ENCODE data around the gene PCSK6. TPM values are rescaled to one million over a fixed set of nuclear protein-coding genes. Genes with fewer than 3 reads are reported as not detected.
A peak's percentile ranks its signal among the peaks of the same experiment; 100 is the strongest.

The PCSK6 gene
- polyA plus RNA-seq, 3 donors: 0.05 to 0.10 TPM; not detected in 1

- Histone ChIP-seq H3K4me3 (replicated peaks in 1 of 3; ENCODE audit: low read depth in 2 of 3, low read length in 3 of 3) (no peak overlapping the region), H3K4me2 (replicated peaks; ENCODE audit: extremely low read depth, low read length, poor library complexity, severe bottlenecking) (no peak overlapping the region), H4K20me1 (ENCODE audit: insufficient read depth, low read length) (peaks cover 4% of the 10 kb centered on the region), H3K79me2 (ENCODE audit: insufficient read depth, low read length) (no peaks in the 10 kb centered on the region), H3K9ac (ENCODE audit: insufficient read depth, low read length, poor library complexity, severe bottlenecking) (no peak overlapping the region), H2AFZ (ENCODE audit: insufficient read depth, low read depth, low read length, poor library complexity, severe bottlenecking) (no peak overlapping the region), H3K36me3 (replicated peaks in 1 of 2; ENCODE audit: control insufficient read depth in 1 of 2, insufficient read depth in 2 of 2, low read length in 2 of 2) (peaks cover 23 to 42% of the 10 kb centered on the region in 2 donors), H3K9me3 (replicated peaks in 1 of 2; ENCODE audit: control insufficient read depth in 1 of 2, insufficient read depth in 1 of 2, low read length in 2 of 2) (no peaks in the 10 kb centered on the region), H3K27me3 (ENCODE audit: control insufficient read depth in 2 of 2, insufficient read depth in 2 of 2, low read length in 2 of 2) (no peaks in the 10 kb centered on the region), H3K4me1 (ENCODE audit: control insufficient read depth in 1 of 2, insufficient read depth in 2 of 2, low read length in 2 of 2) (no peaks in the 10 kb centered on the region), H3K27ac (ENCODE audit: low read depth in 1 of 2, low read length in 2 of 2) (no peak overlapping the region)
- no peaks in the 10 kb centered on the region for H3K9me3 Mint-ChIP-seq
- peak overlapping the region in 1 of 7 donors; percentile 72 for H3K27ac Mint-ChIP-seq
- H3K4me3 Mint-ChIP-seq: no peak overlapping the region
- H3K36me3 Mint-ChIP-seq: peaks cover 35 to 37% of the 10 kb centered on the region in 2 donors
- DNase-seq: no peak
- H3K27me3 Mint-ChIP-seq (ENCODE audit: low read depth in 3 of 3): peaks cover 9 to 19% (median 15%) of the 10 kb centered on the region in 3 donors
- WGBS (ENCODE audit: insufficient coverage): 83% methylated on average over 12 of the region's 18 CpGs
- no peaks in the 10 kb centered on the region for H3K4me1 Mint-ChIP-seq
- intact Hi-C loops (cut with micrococcal nuclease): no loop called here
- no peak for TF ChIP-seq CTCF (IDR thresholded peaks at IDR 0.05)
Measured at GRCh38 chr15:101267320-101268104, 222.0 kb downstream of the PCSK6 start.

DNA sequence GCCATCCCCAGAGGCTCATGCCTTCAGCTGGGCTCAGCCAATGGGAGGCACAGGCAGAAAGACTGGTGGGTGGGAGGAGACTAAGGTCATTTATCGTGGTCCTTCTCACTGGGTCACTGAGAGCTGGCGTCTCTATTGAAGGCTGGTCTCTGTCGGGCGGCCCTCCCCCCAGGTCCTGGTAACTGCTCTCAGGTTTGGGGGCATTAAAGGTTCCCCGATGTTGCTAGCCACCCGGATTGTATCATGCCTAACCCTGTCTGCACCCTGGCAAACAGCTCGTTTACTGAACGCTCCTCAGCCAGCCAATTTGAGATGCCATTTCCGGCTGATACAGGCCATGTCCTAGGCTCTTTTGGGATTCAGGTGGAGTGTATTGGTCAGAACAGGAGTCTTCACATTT is 222.7 kb downstream of the PCSK6 start:
- Histone ChIP-seq H3K36me3 (replicated peaks in 1 of 2; ENCODE audit: control insufficient read depth in 1 of 2, insufficient read depth in 2 of 2, low read length in 2 of 2) (peaks cover 15 to 35% of the 10 kb centered on the region in 2 donors), H3K79me2 (ENCODE audit: insufficient read depth, low read length) (no peaks in the 10 kb centered on the region), H3K4me2 (replicated peaks; ENCODE audit: extremely low read depth, low read length, poor library complexity, severe bottlenecking) (no peak overlapping the region), H2AFZ (ENCODE audit: insufficient read depth, low read depth, low read length, poor library complexity, severe bottlenecking) (no peak overlapping the region), H3K4me3 (replicated peaks in 1 of 3; ENCODE audit: low read depth in 2 of 3, low read length in 3 of 3) (no peak overlapping the region), H3K9ac (ENCODE audit: insufficient read depth, low read length, poor library complexity, severe bottlenecking) (no peak overlapping the region), H3K27ac (ENCODE audit: low read depth in 1 of 2, low read length in 2 of 2) (no peak overlapping the region), H3K4me1 (ENCODE audit: control insufficient read depth in 1 of 2, insufficient read depth in 2 of 2, low read length in 2 of 2) (no peaks in the 10 kb centered on the region), H3K9me3 (replicated peaks in 1 of 2; ENCODE audit: control insufficient read depth in 1 of 2, insufficient read depth in 1 of 2, low read length in 2 of 2) (no peaks in the 10 kb centered on the region), H4K20me1 (ENCODE audit: insufficient read depth, low read length) (peaks cover 4% of the 10 kb centered on the region), H3K27me3 (ENCODE audit: control insufficient read depth in 2 of 2, insufficient read depth in 2 of 2, low read length in 2 of 2) (peaks cover 0 to under 1% of the 10 kb centered on the region in 2 donors)
- Mint-ChIP-seq H3K4me3 (no peak overlapping the region), H3K27ac (peak overlapping the region in 2 of 7 donors; percentile 35 to 57), H3K27me3 (ENCODE audit: low read depth in 3 of 3) (peaks cover 9 to 26% (median 15%) of the 10 kb centered on the region in 3 donors), H3K9me3 (no peaks in the 10 kb centered on the region), H3K36me3 (peaks cover 28 to 31% of the 10 kb centered on the region in 2 donors), H3K4me1 (no peaks in the 10 kb centered on the region)
- intact Hi-C loops (cut with micrococcal nuclease): no loop called here
- no peak for TF ChIP-seq CTCF (IDR thresholded peaks at IDR 0.05)
- 95% methylated on average over 4 of the region's 9 CpGs for WGBS (ENCODE audit: insufficient coverage)
- no peak for DNase-seq

Data from CD14-positive monocyte (primary cell).